Breast epithelium (tissue), 4 donors: ENCODE data around the gene LFNG. TPM values are rescaled to one million over a fixed set of nuclear protein-coding genes. Genes with fewer than 3 reads are reported as not detected.

Experiments used
- DNase-seq, 2 donors: peaks; one replicate each; pipeline ENCODE4 v3.0.0-alpha.2; 2019; ENCODE audit warnings: low spot score in 2 of 2
- H3K27ac ChIP-seq, 2 donors: fragments of 200-600 bp; sonication (generic) in 1 of 2; one replicate each; pipeline ENCODE4 v1.5.1; 2016 to 2019; ENCODE audit warnings: mild to moderate bottlenecking in 1 of 2
- H3K27me3 ChIP-seq, 2 donors: fragments of 200-600 bp; sonication (generic) in 1 of 2; one replicate each; pipeline versions ENCODE4 v1.5.1 to v1.6.0; 2017 to 2019; ENCODE audit warnings: control low read depth in 1 of 2, mild to moderate bottlenecking in 1 of 2
- H3K36me3 ChIP-seq: fragments of 200-600 bp; one replicate; pipeline ENCODE4 v1.5.1; 2019
- H3K4me1 ChIP-seq, 2 donors: fragments of 200-600 bp; sonication (generic); one replicate each; pipeline ENCODE4 v1.5.1; 2016 to 2019; ENCODE audit warnings: control low read depth in 1 of 2
- H3K4me3 ChIP-seq, 3 donors: fragments of 200-600 bp; sonication (generic); 1 replicate in 2 of 3; 2 replicates in 1 of 3; pipeline ENCODE4 v1.5.1; 2016 to 2019; ENCODE audit warnings: mild to moderate bottlenecking in 3 of 3, moderate library complexity in 2 of 3
- H3K9me3 ChIP-seq, 2 donors: fragments of 200-600 bp; sonication (generic) in 1 of 2; one replicate each; pipeline ENCODE4 v1.5.1; 2016 to 2019; ENCODE audit warnings: control low read depth in 1 of 2
- POLR2A ChIP-seq: fragments of 450-650 bp; IDR thresholded peaks from one replicate; pipeline ENCODE4 v1.6.1; 2016; ENCODE audit warnings: antibody characterized with exemption, mild to moderate bottlenecking, moderate library complexity
- POLR2AphosphoS5 ChIP-seq, 3 donors: sonication (generic); formaldehyde crosslinking; IDR thresholded peaks; one replicate each; pipeline ENCODE4 v1.6.1; 2017; ENCODE audit warnings: antibody characterized with exemption in 3 of 3
- intact Hi-C: fragments of 100-400 bp; cut with DNase I; formaldehyde crosslinking; loops from one replicate; pipeline ENCODE4 v1.15.1; 2023; ENCODE audit warnings: low total_unique reads
- total RNA-seq, 3 donors: library from RNA; depleted of rRNA; stranded (reverse); fragments of >200 nt; gene quantifications; one replicate each; pipeline ENCODE4 v1.1.0, GENCODE V29; 2016
- TF ChIP-seq, protein P1 (sequence below), 3 donors: fragments of 450-650 bp; IDR thresholded peaks; one replicate each; pipeline ENCODE4 v1.5.1; 2016 to 2017; ENCODE audit warnings: antibody characterized with exemption in 3 of 3, mild to moderate bottlenecking in 3 of 3, moderate library complexity in 3 of 3

Gene LFNG
- total RNA-seq = 10 to 100 TPM in 1 of 3 donors, 1 to 10 TPM in 2; 5.0 to 16.4 (median 9.1) TPM

DNA sequence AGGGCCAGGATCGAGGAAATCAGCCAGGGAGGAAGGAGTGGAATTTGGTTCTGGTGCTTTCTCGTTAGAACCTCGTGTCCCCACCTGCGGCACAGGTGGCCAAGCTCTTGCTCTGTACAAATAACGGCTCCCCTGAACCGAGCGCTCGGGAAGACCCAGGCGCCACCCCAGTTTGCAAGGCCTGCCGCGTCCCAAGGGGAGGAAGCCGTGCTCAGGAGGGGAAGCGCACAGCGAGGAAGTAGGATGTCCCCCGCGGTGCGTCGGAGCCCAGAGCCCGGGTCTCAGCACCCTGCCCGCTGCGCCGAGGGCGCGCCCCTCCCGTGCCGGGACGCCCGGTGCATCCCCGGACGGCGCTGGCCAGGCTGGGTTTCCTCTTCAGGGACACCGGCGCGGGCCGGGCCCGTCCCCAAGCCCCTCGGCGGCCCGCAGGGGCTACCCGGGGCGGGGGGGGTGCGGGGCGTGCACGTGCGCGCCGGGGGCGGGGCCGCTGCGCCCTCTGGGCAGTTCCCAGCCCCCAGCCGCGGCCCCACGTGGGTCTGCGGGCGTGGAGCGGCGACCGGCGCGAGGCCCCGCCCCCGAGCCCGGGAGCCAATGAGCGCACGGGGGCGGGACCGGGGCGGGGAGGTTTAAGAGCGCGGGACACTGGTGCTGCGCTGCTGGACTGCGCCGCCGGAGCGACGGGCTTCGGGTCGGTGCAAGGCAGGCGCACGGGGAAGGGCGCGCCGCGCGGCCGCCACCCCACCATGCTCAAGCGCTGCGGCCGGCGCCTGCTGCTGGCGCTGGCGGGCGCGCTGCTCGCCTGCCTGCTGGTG is at the start of gene LFNG:
Gene LFNG, plus strand, starts transcription at position 656 of the 812 bp plus-strand sequence. Its CDS starts 88 bp downstream, at position 744.
- DNase-seq = peak; percentile 75 to 77
- H3K4me3 ChIP-seq = peak within 1 kb of the TSS; percentile 50 to 85 (median 63)
- peak in 1 of 3 donors; percentile 68 for TF ChIP-seq POLR2AphosphoS5 (IDR thresholded peaks at IDR 0.05)
- TF ChIP-seq, protein P1, sequence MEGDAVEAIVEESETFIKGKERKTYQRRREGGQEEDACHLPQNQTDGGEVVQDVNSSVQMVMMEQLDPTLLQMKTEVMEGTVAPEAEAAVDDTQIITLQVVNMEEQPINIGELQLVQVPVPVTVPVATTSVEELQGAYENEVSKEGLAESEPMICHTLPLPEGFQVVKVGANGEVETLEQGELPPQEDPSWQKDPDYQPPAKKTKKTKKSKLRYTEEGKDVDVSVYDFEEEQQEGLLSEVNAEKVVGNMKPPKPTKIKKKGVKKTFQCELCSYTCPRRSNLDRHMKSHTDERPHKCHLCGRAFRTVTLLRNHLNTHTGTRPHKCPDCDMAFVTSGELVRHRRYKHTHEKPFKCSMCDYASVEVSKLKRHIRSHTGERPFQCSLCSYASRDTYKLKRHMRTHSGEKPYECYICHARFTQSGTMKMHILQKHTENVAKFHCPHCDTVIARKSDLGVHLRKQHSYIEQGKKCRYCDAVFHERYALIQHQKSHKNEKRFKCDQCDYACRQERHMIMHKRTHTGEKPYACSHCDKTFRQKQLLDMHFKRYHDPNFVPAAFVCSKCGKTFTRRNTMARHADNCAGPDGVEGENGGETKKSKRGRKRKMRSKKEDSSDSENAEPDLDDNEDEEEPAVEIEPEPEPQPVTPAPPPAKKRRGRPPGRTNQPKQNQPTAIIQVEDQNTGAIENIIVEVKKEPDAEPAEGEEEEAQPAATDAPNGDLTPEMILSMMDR (IDR thresholded peaks at IDR 0.05) = no peak
- no peak for TF ChIP-seq POLR2A
- H3K27ac ChIP-seq = peak within 1 kb of the TSS; percentile 79 to 91
- intact Hi-C loops = no loop called here
- peaks cover 24 to 35% of the 10 kb centered on the region in 2 donors for H3K4me1 ChIP-seq
- no peaks in the 10 kb centered on the region for H3K9me3 ChIP-seq
- H3K36me3 ChIP-seq = no peaks in the 10 kb centered on the region
- H3K27me3 ChIP-seq = no peaks in the 10 kb centered on the region

GRCh38 chr7:2470204-2471021 is 49.2 kb upstream of the LFNG start:
- Histone ChIP-seq H3K4me3 (no peak overlapping the region), H3K9me3 (no peaks in the 10 kb centered on the region), H3K27ac (no peak overlapping the region), H3K36me3 (no peaks in the 10 kb centered on the region), H3K27me3 (no peaks in the 10 kb centered on the region), H3K4me1 (no peaks in the 10 kb centered on the region)
- TF ChIP-seq, protein P1 (IDR thresholded peaks at IDR 0.05) = no peak
- intact Hi-C loops = loop anchor here (10.0 kb wide), 1 partner anchor 214 kb away; the partner anchor contains the start of gene AMZ1
- no peak for DNase-seq

DNA sequence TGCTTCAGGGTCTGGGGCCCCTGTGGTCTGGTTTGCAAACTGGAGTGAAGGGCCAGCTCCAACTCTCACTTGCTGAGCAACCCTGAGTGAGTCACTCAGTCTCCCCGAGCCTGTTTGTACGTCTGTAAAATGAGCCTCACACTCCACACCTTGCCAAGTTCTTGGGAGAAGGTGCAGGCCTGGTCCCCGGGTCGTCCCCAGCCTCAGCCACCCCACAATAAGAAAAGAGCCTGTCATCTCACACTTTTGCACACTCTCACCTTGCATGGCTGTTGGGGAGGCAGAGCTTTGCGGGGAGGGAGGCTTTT is 48.6 kb upstream of the LFNG start:
- Histone ChIP-seq H3K4me3 (no peak overlapping the region), H3K4me1 (no peaks in the 10 kb centered on the region), H3K9me3 (no peaks in the 10 kb centered on the region), H3K27me3 (no peaks in the 10 kb centered on the region), H3K36me3 (no peaks in the 10 kb centered on the region), H3K27ac (no peak overlapping the region)
- intact Hi-C loops = loop anchor here (10.0 kb wide), 1 partner anchor 214 kb away; the partner anchor contains the start of gene AMZ1
- no peak for DNase-seq
- TF ChIP-seq POLR2A (no peak), POLR2AphosphoS5 (IDR thresholded peaks at IDR 0.05) (no peak)
- TF ChIP-seq, protein P1 (IDR thresholded peaks at IDR 0.05) = no peak

- Histone ChIP-seq H3K9me3 (no peaks in the 10 kb centered on the region), H3K27ac (no peak overlapping the region), H3K4me1 (no peaks in the 10 kb centered on the region), H3K36me3 (no peaks in the 10 kb centered on the region), H3K4me3 (no peak overlapping the region), H3K27me3 (no peaks in the 10 kb centered on the region)
- DNase-seq = no peak
- TF ChIP-seq, protein P1 (IDR thresholded peaks at IDR 0.05) = no peak
- TF ChIP-seq POLR2AphosphoS5 (IDR thresholded peaks at IDR 0.05) (no peak), POLR2A (no peak)
- intact Hi-C loops = loop anchor here (10.0 kb wide), 1 partner anchor 213 kb away; the partner anchor contains the start of gene AMZ1
These were observed 48.2 kb upstream of the LFNG start for GRCh38 chr7:2471396-2471795.
